NK-92 (cell line): Measurements from ENCODE around the gene APOL3.
"Not testable (repeated sequence)": the region's sequence is repeated elsewhere in the genome, so short reads cannot be mapped to it uniquely, and the experiment has no call there.

Experiments
- DNase-seq: peaks from one replicate; lab custom pipeline; 2025; ENCODE audit not compliant: unreplicated experiment; lab: John Stamatoyannopoulos, UW

Gene APOL3

DNA sequence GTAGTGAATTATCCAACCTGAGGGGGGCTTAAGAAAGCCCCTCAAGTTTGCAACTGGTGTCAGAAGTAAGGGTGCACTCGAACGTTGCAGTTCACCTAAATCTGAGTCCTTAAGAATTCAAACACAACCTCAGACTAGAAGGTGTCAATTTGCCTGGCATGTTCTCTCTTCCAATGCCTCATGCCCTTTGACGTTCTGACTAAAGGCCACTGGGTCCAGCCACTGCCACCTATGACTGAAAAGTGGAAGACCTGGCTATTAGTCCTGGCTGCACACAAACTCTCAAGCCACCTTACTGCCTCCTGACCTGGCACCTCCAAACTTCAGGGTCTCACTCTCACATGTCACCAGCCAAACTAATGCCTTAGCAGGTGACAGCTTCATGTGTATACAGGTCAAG lies 33.0 kb upstream of the APOL3 start:
- no peak for DNase-seq

- DNase-seq, result no peak
These were observed 32.6 kb upstream of the APOL3 start for GRCh38 chr22:36193171-36193570.

DNA sequence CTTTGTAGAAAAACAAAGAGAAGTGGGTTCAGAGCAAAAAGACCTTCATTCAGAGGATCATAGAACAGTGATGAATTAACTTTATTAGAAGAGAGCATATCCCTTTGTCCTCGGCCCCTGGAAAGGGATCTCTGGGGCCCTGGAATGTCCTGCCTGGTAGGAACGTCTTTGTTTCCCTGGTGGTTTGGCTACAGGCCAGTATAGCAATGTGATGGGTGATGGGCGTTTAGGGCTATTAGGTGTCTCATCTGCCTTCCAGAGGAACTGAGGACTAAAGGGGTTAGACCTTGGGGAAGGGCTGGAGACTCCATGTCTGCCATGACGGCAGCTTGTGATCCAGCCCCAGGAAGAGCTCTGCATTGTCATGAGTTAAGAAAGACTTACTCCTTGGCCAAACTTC lies 32.0 kb upstream of the APOL3 start:
- no peak for DNase-seq

DNA sequence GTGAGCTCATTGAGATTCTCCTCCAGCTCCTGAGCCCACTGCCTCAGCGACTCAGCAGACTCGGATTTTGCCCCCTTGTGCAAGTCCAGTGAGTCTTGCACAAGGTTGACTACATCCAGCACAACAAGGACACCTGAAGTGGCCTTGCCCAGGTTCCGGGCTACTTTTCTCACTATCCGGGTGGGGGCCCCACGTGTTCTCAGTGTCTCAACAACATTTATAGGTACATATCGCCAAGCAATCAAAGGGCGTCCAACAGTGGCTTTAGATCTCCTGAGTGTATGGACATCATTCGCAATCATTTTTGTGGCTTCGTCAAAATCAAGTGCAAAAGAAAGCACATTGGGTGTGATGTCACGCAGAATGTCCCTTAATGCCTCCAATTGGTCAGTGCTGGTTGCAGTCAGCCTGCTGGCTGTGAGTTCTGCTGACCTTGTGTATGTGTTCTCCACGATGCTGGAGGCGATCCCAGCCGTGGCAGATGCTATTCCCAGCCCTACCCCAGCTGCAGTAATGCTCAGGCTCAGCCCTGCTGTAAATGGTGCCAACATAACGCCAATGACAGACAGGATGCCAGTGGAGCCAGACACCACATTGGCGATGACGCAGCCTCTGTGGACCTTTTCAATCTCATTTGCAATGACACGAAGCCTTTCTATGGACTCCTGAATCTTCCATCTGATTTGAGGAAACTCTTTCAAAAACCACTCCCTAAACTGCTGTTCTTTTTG lies 30.7 kb upstream of the APOL3 start:
- no peak for DNase-seq

DNA sequence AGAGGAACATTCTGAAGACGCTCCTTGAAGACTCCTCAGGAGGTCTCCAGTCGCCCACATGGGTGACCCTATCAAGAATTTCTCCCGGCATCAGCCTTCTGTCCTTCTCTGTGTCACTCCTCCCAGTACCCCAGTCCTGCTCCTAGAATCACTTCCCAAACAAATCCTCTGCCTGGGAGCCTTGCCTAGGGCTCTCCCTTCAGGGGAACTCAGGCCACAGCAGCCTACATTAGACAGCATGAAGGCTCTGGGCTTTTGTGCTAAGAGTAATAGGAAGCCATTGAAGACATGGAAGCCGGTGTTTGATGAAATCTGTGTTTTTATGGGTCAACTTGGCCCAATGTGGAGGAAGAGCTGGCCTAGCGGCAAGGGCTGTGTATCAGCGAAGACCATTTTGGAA lies 27.3 kb upstream of the APOL3 start:
- DNase-seq, result not testable (repeated sequence)

GRCh38 chr22:36185828-36186624 lies 25.5 kb upstream of the APOL3 start:
- DNase-seq, result no peak

- DNase-seq, result no peak
These were observed 24.0 kb upstream of the APOL3 start for GRCh38 chr22:36184433-36185025.

DNA sequence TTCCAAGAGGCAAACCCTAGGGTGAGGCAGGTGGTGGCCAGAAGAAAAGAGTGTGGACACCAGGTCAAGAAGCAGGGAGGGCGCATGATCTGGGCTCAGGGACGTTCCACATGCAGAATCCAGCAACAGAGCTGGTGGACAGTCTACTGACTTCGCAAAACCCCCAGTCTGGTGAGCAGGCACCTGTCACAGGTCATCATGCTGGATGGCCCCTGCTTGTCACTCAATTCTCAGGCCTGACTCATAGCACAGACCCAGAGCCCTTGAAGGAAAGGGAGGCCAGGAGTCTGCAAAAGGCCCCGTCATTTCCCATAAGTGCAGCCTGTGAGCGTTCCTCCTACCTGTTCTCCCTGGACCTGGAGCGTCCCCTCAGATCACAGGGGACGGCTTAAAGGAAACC lies 22.9 kb upstream of the APOL3 start:
- DNase-seq, result no peak

GRCh38 chr22:36182857-36183256 lies 22.3 kb upstream of the APOL3 start:
- no peak for DNase-seq

- DNase-seq, result no peak
These were observed 21.5 kb upstream of the APOL3 start for GRCh38 chr22:36182056-36182455.

DNA sequence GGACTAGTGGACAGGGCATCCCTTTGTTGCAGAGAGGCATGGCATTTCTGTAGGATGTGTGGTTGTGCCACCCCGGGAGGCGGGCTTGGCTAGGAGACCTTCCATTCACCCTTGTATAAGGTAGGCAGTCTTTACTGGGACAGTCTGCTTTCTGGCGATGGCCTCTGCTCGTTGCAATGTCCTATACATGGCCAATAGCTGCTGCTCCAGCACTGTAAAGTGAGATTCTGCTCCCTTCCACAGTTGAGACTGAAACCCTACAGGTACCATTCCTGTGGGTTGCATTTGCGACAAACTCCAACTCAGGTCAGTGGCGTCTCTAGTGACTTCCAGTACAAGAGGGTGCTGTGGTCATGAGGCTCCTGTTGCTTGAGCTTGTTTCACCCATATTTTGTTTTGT lies 20.4 kb upstream of the APOL3 start:
- DNase-seq, result no peak

GRCh38 chr22:36180038-36180880 lies 19.7 kb upstream of the APOL3 start:
- no peak for DNase-seq

DNA sequence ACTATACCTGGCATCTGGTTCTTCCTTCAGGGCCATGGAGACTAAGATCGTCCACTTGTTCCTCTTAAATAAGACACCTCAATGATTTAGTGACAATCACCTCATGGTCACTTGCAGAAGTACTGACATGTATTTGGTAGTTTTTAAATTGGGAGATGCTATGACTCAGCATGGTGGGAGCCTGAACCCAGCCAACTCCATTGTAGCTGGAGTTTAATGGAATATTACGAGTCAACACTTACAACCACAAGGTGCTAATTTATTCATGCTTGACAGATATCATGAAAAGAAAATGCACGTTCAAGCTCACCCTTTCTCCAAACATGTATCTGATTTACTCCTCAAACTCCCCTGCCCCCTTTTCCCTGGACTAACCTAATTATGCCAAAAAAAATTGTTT lies 16.6 kb upstream of the APOL3 start:
- no peak for DNase-seq

- DNase-seq, result no peak
These were observed 15.3 kb upstream of the APOL3 start for GRCh38 chr22:36175892-36176291.

- DNase-seq, result no peak
These were observed 11.4 kb upstream of the APOL3 start for GRCh38 chr22:36171941-36172340.

GRCh38 chr22:36166518-36167220 lies 6.1 kb upstream of the APOL3 start:
- no peak for DNase-seq

- no peak for DNase-seq
These were observed 5.5 kb upstream of the APOL3 start for GRCh38 chr22:36166086-36166485.

- DNase-seq, result no peak
These were observed 4.6 kb upstream of the APOL3 start for GRCh38 chr22:36165141-36165540.

- DNase-seq, result no peak
These were observed 4.1 kb upstream of the APOL3 start for GRCh38 chr22:36164621-36165020.

GRCh38 chr22:36163497-36163896 lies 2.9 kb upstream of the APOL3 start:
- DNase-seq, result no peak
